ENCODE measurements around the gene MMP28. TPM values are rescaled to one million over a fixed set of nuclear protein-coding genes. Genes with fewer than 3 reads are reported as not detected.

Gene MMP28
- total RNA-seq, 1 experiment from 2014 or later, result not detected

GRCh38 chr17:35765086-35765710 is 30.2 kb downstream of the MMP28 start:
- Histone ChIP-seq H3K9me3 (ENCODE audit: control insufficient read depth, low read depth, low read length) (no peaks in the 10 kb centered on the region), H4K20me1 (ENCODE audit: control insufficient read depth, insufficient read depth, insufficient read length) (no peaks in the 10 kb centered on the region), H2BK5ac (ENCODE audit: insufficient read length, low read length) (no peak overlapping the region), H2BK20ac (ENCODE audit: low read depth, low read length, poor library complexity, severe bottlenecking) (no peak overlapping the region), H3K27ac (ENCODE audit: insufficient read length, low read depth, low read length) (no peak overlapping the region), H3K9ac (ENCODE audit: extremely low read depth, insufficient read length, low read length) (no peak overlapping the region), H2BK15ac (ENCODE audit: low read depth, low read length) (no peak overlapping the region), H2AFZ (ENCODE audit: low read length) (no peak overlapping the region), H3K4me2 (ENCODE audit: insufficient read depth, insufficient read length, low read length) (peak overlapping the region; percentile 39), H2BK12ac (ENCODE audit: insufficient read length, low read depth, low read length) (no peak overlapping the region), H4K91ac (ENCODE audit: insufficient read length, low read depth, low read length) (no peak overlapping the region), H2AK5ac (ENCODE audit: insufficient read length, low read length) (no peak overlapping the region), H3K79me1 (ENCODE audit: insufficient read depth, low read depth, low read length, poor library complexity, severe bottlenecking) (no peaks in the 10 kb centered on the region), H3K18ac (ENCODE audit: insufficient read length, low read depth, low read length) (no peak overlapping the region), H3K23ac (ENCODE audit: insufficient read length, low read depth, low read length) (no peak overlapping the region), H3K23me2 (ENCODE audit: insufficient read length, low read depth, low read length, poor library complexity, severe bottlenecking) (peaks cover 5% of the 10 kb centered on the region), H3K4ac (ENCODE audit: low read depth, low read length) (no peak overlapping the region), H3K79me2 (ENCODE audit: insufficient read depth, low read length) (no peaks in the 10 kb centered on the region), H3K4me1 (ENCODE audit: insufficient read depth, low read length) (no peaks in the 10 kb centered on the region; the same call in 1 of the 2 replicates), H3K14ac (ENCODE audit: insufficient read depth, low read length) (no peak overlapping the region), H3K27me3 (ENCODE audit: insufficient read depth, low read length) (peaks cover 2% of the 10 kb centered on the region; the same call in 1 of the 2 replicates), H2BK120ac (ENCODE audit: low read depth, low read length, poor library complexity, severe bottlenecking) (no peak overlapping the region), H3T11ph (ENCODE audit: low read length) (no peak overlapping the region), H3K56ac (ENCODE audit: insufficient read length, low read depth, low read length) (no peak overlapping the region), H4K8ac (replicated peaks; ENCODE audit: insufficient read length, low read depth, low read length) (no peak overlapping the region), H4K5ac (ENCODE audit: insufficient read length, low read depth, low read length) (no peak overlapping the region)
- Mint-ChIP-seq H3K9me3 (no peaks in the 10 kb centered on the region; a peak in 3 of 5 replicates), H3K4me1 (peaks cover 14 to 17% of the 10 kb centered on the region in 2 experiments), H3K4me3 (peak overlapping the region; percentile 76 to 87; a peak in 4 of 5 replicates), H3K36me3 (ENCODE audit: insufficient read depth in 1 of 3, low read depth in 3 of 3) (no peaks in the 10 kb centered on the region; a peak in 2 of 7 replicates), H3K27ac (no peak overlapping the region), H3K27me3 (ENCODE audit: low read depth) (peaks cover 26% of the 10 kb centered on the region)
- TF ChIP-seq, protein P1, sequence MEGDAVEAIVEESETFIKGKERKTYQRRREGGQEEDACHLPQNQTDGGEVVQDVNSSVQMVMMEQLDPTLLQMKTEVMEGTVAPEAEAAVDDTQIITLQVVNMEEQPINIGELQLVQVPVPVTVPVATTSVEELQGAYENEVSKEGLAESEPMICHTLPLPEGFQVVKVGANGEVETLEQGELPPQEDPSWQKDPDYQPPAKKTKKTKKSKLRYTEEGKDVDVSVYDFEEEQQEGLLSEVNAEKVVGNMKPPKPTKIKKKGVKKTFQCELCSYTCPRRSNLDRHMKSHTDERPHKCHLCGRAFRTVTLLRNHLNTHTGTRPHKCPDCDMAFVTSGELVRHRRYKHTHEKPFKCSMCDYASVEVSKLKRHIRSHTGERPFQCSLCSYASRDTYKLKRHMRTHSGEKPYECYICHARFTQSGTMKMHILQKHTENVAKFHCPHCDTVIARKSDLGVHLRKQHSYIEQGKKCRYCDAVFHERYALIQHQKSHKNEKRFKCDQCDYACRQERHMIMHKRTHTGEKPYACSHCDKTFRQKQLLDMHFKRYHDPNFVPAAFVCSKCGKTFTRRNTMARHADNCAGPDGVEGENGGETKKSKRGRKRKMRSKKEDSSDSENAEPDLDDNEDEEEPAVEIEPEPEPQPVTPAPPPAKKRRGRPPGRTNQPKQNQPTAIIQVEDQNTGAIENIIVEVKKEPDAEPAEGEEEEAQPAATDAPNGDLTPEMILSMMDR (conservative IDR thresholded peaks at IDR 0.05), result no peak
- WGBS (ENCODE audit: extremely low coverage, insufficient read length, low lambda C conversion rate), result no CpG with 5 or more reads among the region's 11 CpGs
- no peak for DNase-seq

All from H9 (cell line).